Right kidney (tissue), 9 donors: ENCODE results near the gene AFM.

ENCODE experiments used
- DNase-seq: peaks from one replicate; pipeline ENCODE4 v3.0.0-alpha.2; 2016
- long read RNA-seq, 8 donors: transcript quantifications; one replicate each; lab custom pipeline, GENCODE V29; 2026

AFM gene
- long read RNA-seq, donor 1 = 0 reads
- long read RNA-seq, donor 2, partial matches to known transcripts = 0 of 3 reads
- long read RNA-seq, donor 2, other reads (novel, unspliced or antisense) = 0 of 3 reads
- long read RNA-seq, donor 3 = 0 reads
- long read RNA-seq, donor 4, partial matches to known transcripts = 0 of 1 reads
- long read RNA-seq, donor 4, other reads (novel, unspliced or antisense) = 0 of 1 reads
- long read RNA-seq, donor 5, partial matches to known transcripts = 0 of 1 reads
- long read RNA-seq, donor 5, other reads (novel, unspliced or antisense) = 0 of 1 reads
- long read RNA-seq, donor 6, partial matches to known transcripts = 0 of 1 reads
- long read RNA-seq, donor 6, other reads (novel, unspliced or antisense) = 0 of 1 reads
- long read RNA-seq, donor 7, partial matches to known transcripts = 0 of 1 reads
- long read RNA-seq, donor 7, other reads (novel, unspliced or antisense) = 0 of 1 reads
- long read RNA-seq, donor 8 = 0 reads

- no peak for DNase-seq
Measured at GRCh38 chr4:73481358-73481757, at the start of gene AFM. Gene AFM, plus strand, starts transcription at chr4:73481745. Its CDS starts 31 bp downstream, at chr4:73481776.

GRCh38 chr4:73431813-73432168, 49.8 kb upstream of the AFM start:
- DNase-seq = no peak

GRCh38 chr4:73432169-73433000, 49.2 kb upstream of the AFM start:
- no peak for DNase-seq

- no peak for DNase-seq
Measured at GRCh38 chr4:73433140-73433539, 48.4 kb upstream of the AFM start.

GRCh38 chr4:73434311-73434710, 47.2 kb upstream of the AFM start:
- DNase-seq = no peak

GRCh38 chr4:73435984-73436383, 45.6 kb upstream of the AFM start, which contains the start of gene AFP:
Gene AFP, plus strand, starts transcription at chr4:73436221. Its CDS starts 42 bp downstream, at chr4:73436263.
- DNase-seq = no peak

GRCh38 chr4:73436674-73437557, 44.6 kb upstream of the AFM start:
- DNase-seq = no peak

- DNase-seq = no peak
Measured at GRCh38 chr4:73437558-73437956, 44.0 kb upstream of the AFM start.

GRCh38 chr4:73438048-73438447, 43.5 kb upstream of the AFM start:
- no peak for DNase-seq

- no peak for DNase-seq
Measured at GRCh38 chr4:73438582-73439215, 42.8 kb upstream of the AFM start.

- no peak for DNase-seq
Measured at GRCh38 chr4:73439445-73439844, 42.1 kb upstream of the AFM start.

- DNase-seq = no peak
Measured at GRCh38 chr4:73439991-73440390, 41.6 kb upstream of the AFM start.

GRCh38 chr4:73440653-73441052, 40.9 kb upstream of the AFM start:
- no peak for DNase-seq

GRCh38 chr4:73442275-73442674, 39.3 kb upstream of the AFM start:
- DNase-seq = no peak

- no peak for DNase-seq
Measured at GRCh38 chr4:73443224-73443623, 38.3 kb upstream of the AFM start.

- no peak for DNase-seq
Measured at GRCh38 chr4:73445383-73446335, 35.9 kb upstream of the AFM start.

- DNase-seq = no peak
Measured at GRCh38 chr4:73446336-73446938, 35.1 kb upstream of the AFM start.

GRCh38 chr4:73447671-73448070, 33.9 kb upstream of the AFM start:
- no peak for DNase-seq

GRCh38 chr4:73448448-73449203, 32.9 kb upstream of the AFM start:
- no peak for DNase-seq
